Endometrium (tissue), 2 donors: ENCODE data around the gene EN2.

Source experiments
- FAIRE-seq: peaks from 2 replicates; lab custom pipeline; 2012; peaks lifted over from hg19 to GRCh38; lab: Jason Lieb, UNC
- donor health status: control.
- donor health status: control.

EN2 gene

DNA sequence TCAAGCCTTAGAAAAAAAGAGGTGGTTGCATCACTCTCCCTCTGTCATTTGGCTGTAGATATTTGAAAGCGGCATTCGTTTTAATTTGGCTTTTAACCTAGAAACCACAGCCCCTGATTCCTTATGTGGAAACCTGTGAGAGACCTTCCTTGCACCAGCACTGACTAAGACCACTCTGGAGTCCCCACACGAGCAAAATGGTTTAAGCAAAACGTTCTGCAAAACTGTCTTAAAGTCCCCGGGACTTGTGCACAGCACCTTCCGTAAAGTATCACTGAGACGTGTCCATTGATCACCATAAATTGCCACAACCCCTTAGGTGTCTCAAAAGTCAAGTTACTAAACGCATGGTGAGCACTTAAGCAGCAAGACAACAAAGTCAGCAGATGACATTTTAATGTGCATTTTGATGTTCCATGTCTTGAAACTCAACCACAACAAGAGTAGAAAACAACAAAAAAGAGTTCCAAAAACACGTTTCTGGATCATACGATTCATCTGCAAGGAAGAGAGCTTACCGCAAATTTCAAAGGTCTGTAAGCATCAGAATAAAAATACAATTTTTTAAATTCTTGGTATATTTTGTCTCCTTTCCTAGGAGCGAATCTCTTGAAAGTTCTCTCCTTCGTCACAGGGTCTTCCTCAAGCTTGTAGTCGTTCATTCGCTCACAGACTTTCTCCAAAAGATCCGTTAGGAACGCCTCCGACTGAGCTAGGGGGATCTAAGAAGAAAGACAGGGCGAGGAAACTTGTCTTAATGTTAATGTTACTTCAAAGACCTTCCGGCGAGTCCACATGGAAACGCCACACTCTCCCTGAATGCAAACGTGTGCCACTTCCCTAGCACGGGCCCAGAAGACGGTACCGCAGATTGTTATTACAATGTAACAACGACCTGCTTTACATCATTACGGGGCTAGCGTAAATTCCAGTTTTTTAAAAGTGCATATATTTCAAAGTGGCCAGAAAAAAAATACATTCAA, 50.7 kb downstream of the EN2 start:
- FAIRE-seq: no peak

- no peak for FAIRE-seq
Measured at GRCh38 chr7:155509359-155509724, 51.4 kb downstream of the EN2 start.

GRCh38 chr7:155509725-155510551, 52.0 kb downstream of the EN2 start:
- no peak for FAIRE-seq

DNA sequence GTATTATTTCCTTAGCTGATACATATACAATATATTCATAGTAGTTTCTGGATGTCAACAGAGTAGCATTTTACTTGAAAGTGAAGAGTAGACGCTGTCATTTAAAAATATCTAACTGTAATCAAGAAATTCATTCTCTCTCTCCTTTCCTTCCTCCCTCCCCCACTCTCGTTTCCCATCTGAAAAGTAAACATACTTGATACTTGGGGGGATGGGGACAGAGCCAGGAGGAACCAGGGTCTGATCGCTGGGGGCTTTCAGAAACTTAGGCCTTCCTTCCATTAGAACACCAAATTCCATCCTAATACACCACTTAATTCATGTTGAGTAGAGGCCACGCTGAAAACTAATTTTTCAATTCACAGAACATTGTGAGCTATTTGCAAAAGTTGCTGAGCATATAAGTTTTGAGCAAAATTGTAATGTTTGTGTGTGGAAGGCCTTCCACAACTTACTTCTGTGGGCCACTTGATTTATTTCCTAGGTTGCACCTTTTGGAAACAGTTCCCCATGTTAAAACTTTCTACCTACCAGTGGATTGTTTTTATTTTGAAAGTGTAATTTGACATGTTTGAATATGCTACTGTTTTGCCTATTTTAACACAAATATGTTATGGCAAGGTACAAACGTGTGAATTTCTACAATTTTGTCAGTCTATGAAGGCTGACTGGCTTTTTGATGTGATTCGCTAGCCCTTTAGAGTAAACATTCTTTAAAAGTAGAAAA, 53.2 kb downstream of the EN2 start:
- no peak for FAIRE-seq

DNA sequence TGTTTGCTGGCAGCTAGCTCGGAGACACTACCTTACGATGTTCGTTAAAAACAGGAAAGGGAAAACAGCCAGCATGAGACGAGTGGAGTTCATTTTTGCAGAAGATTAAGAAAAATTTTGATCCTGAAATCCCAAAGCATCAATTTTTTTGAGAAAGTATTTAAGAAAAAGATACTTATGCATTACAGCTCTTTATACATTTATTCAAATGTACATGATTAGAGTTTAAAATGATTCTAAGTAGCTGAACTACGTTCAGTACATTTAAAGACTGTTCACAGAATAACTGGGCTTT, 53.7 kb downstream of the EN2 start:
- FAIRE-seq: no peak

DNA sequence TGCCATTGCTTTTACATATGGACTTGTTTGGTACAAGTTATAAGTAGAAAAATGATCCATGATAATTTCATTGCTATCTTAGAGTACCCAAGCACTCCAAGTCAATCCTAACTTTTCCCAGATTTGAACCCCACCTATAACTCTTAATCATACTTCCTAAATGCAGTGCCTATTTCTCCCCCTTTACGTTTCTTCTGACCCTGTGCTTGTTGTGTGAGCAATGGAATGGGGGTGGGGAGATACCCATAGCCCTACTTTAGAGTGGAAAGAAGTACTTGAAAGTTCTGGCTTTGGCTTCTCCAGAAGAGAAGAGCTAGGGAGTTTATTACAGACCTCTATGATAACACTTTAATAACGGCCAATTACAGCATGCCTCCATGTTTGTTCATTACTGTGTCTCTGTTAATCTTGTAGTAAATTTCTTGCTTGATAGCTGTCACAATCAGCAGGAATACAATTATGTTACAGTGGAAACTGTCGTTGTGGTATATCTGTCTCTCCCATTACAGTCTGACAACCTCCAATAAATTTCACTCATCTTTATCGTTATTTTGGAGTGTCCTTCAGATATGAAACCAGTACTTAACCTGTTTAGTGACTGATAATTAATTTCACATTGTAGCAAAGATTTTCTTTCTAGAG, 54.4 kb downstream of the EN2 start:
- FAIRE-seq: no peak

GRCh38 chr7:155513543-155514285, 55.8 kb downstream of the EN2 start:
- FAIRE-seq: no peak

GRCh38 chr7:155514296-155514695, 56.4 kb downstream of the EN2 start:
- FAIRE-seq: no peak
